Superior temporal gyrus (tissue), 1 donor: ENCODE measurements around the gene FANCC.

ENCODE experiments used
- DNase-seq: peaks from one replicate; pipeline ENCODE4 v3.0.0-alpha.2; 2016; ENCODE audit errors: extremely low spot score

FANCC gene

DNA sequence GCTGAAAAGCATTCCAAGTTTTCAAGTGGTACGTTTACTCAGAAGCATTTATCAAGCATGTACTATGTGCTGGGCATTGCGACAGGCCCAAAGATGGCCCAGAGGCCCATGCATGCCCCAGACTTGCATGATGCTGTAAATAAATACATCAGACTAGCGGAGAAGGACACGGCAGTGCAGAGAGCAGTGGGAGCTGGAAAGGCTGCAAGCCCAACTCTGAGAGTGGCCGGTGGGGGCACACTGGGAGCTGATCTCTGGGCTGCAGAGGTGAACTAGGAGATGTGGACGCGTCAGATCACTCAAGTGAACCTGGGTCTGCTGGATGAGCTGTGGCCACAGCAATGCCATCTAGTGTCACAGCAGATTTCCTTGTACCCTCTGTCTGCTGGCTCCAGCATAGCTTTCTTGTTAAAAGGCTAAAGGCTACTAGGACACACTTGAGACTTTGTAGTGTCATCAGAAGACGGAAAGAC lies 246.9 kb downstream of the FANCC start:
- no peak for DNase-seq

DNA sequence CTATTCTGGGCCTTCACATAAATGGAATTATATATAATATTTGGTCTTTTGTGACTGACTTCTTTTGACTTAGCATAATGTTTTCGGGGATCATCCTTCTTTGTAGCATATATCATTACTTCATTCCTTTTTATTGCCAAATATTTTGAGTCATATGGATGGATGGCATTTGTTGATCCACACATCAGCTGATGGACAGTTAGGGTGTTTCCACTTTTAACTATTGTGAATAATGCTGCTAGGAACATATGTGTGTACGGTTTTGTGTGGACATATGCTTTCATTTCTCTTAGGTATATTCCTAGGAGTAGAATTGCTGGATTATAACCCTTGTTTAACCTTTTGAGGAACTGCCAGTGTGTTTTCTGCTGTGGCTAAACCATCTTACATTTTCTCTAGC lies 249.6 kb downstream of the FANCC start:
- DNase-seq: no peak

DNA sequence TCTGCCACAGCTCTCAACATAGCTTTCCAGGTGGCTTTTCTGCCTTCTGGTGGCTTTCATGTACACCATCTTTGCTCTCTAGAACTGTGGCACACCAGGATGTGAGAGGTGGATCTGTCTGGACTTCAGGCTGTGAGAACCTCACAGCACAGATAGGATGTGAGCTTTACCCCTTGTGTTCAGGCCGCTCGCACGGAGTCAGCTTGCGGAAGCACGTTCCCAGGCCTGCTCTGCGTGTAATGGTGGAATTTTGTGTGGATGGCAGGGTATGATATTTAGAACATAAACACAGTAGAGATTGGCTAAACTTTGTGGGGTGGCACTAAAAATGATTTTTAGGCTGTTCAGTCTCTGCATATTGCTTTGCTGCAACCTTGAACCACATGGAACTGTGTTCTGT lies 250.5 kb downstream of the FANCC start:
- DNase-seq: no peak

DNA sequence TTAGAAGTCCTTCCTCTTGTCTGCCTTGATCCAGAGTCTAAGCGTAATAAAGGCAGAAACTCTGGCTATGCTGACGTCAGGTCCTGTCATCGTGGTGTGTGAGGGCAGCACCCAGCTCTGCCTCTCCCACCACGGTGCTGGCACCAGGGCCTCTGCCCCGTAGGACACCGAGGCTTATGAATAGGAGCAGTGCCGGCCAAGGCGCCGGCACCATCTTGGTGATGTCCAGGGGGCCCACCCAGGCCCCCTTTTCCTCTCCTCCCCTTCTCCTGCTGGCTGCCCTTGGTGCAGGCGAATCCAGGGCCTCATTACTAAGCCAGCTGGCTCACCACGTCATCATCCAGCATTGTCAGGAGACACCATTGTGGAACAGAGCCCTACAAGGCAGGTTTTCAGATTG lies 252.3 kb downstream of the FANCC start:
- DNase-seq: no peak

DNA sequence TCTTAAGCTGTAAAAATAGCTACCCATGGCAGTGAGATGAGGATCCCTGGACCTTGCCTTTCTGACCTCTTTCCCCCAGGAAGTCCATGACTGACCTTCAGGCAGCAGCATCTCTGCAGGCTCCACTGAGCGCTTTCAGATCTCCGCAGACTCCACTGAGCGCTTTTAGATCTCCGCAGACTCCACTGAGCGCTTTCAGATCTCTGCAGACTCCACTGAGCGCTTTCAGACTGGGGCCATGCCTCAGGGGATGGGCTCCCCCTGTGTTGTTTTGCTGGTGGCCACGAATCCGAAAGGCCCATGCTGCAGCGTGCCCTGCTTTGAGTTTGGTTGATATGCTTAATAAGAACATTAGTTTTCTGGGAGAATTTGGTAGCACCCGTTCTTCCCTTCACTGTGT lies 254.2 kb downstream of the FANCC start:
- no peak for DNase-seq

DNA sequence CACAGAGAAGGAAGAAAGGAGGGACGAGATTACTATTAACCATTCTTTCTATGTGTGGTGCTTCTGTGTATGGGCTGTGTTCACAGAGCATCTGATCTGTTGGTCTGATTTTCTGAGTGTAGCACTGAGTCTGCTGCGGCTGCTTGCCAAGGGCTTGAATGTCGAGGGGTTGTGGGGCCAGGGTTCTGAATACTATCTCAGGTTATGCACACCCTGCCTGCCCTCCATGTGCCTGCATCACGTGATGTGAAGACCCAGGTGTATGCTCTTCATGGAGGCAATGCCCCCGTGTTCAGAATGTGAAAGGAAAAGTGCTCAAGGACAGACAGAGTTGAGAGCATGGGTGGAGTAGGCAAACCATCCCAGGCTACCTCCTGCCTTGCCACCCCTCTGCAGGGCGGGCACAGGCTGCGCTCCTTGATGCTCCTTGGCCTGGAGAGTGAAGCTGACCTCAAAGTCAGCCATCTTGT lies 254.9 kb downstream of the FANCC start:
- no peak for DNase-seq

DNA sequence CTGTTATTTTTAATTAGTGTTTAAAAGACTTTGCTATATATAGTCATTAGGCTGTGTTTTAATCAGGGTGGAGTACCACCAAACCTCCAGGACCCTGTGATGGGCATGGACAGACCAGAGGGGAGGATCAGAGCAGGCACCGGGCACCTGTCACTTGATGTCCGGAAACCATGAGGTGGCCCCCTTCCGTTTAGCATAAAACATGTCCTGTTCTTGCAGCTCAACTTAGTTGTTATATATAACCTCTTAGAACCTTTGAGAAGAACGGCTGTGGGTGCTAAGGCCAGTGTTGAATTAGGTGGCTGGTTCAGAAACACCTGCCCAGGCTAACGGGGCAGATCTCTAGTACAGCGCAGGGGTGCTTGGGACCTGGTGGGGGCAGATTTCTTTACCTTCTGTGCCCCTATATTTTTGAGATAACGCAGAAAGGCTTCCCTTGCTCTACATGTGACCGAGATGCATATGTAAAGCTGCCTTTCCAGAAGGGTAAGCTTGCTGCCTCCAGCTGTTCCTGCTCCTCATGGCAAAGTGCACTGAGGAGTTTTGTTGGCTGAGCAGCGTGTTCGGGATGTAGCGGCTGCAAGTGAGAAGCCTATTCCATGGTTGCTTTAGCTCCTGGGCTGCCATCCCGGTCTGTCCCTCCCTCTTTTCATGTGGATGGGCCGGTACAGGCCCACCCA lies 255.5 kb downstream of the FANCC start:
- DNase-seq: no peak

DNA sequence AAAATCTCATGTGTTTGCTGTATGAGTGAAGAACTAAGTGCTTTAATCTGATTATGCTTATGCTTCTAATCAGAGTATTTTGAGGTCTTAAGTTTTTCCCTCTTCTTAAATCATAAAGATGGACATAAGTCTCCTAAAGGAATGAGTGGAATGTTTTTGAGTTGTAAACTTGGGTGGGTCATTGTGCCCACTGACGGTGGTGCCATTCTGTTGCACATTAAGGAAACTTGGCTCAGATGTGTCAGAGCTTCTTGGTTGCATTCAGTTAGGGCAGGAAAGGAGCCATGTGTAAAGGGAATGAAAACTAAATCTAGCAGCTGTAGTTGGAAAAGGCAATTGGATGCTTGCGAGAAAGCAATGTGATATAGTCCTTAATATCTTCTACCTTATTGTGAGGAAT lies 256.6 kb downstream of the FANCC start:
- no peak for DNase-seq

DNA sequence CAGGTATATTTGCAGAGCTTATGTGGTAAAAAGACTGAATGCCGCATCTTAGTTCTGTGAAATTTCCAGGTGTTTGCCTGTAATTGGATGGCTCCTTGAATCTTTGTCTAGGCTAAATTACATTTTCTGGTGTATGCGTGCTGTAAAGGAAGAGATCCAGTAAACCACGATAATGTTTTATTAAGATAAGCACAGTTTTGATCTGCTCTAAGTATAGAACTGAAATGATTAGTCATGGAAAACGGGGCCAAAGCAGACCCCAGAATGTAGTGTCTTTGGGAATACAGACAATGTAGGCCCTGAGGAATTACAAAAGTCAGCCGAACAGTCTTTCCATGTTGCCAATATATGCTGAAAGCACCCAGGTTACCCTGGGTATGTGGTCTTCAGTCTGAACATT lies 257.3 kb downstream of the FANCC start:
- no peak for DNase-seq

DNA sequence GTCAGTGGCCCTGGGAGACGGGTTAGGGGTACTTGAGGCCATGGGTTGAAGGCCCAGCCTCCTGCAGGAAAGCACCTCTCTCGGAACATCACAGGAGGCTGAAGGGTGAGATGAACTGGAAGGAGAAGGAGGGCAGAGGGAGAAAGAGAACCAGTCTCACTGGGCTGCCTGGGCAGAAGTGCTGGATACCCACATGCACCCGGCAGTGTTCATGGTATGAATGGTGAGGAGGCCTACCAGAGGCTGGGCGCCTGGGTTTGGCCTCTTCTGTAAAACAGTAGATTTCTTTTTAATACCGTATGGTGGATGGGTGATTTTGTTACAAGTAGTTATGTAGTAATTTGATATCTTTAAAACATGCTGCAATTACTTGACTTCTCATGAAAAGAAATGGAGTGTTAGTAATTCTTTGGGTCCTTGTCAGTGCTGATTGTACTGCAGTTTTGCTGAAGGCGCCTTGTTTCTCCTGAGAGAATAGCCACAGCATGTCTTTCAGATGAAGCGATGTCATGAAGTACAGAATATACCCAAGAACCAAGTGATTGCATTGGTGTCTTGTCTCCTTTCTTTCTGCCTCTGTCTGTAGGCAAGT lies 258.6 kb downstream of the FANCC start:
- no peak for DNase-seq

DNA sequence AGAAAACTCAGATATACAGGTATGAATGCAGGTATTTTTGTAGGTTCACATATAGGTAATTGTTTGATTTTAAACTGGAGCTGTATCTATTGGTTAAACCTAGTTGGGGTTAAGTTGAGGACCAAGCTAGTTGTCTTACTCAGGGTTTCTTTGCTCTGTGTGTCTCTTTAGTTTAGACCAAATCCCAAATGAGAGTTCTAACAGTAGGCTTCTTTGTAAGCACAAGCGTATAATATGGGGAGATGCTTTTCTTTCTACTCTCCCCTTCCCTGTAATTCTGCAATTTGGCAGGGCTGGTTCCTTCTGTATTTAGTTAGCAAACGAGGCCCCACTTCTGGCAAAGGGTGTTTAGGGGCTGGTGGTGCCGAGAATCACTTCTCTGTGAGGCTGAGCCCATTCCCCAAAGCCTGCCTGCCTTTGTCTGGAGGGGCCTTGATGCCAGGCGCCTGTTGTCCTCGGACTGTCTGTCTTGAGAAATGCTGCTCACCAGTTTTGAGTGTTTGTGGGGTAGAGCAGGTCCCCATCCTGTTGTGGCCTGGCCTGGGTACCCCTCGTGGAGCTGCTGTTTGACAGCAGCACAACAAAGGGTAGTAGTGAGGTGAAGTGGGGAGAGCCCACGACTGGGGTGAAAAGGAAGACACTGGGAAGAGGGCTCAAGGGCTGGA lies 259.3 kb downstream of the FANCC start:
- peak; percentile 78 for DNase-seq

DNA sequence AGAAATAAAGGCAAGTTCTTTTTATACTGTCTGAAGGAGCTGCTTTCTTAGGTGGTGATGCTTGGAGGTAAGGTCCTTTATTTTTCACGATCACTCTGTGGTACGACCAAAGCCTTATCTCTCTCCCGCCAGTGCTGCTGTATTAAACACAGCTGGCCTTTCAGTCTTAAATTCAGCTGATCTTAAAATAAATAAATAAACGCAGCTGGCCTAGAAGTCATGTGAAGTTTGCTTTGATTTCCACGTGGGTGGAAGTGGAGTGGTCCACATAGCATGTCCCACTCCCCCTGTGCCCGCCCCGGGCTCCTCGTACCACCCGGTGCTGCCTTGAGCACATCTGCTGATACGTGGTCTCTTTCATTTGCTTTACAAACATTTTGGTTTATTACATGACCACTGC lies 260.4 kb downstream of the FANCC start:
- no peak for DNase-seq

DNA sequence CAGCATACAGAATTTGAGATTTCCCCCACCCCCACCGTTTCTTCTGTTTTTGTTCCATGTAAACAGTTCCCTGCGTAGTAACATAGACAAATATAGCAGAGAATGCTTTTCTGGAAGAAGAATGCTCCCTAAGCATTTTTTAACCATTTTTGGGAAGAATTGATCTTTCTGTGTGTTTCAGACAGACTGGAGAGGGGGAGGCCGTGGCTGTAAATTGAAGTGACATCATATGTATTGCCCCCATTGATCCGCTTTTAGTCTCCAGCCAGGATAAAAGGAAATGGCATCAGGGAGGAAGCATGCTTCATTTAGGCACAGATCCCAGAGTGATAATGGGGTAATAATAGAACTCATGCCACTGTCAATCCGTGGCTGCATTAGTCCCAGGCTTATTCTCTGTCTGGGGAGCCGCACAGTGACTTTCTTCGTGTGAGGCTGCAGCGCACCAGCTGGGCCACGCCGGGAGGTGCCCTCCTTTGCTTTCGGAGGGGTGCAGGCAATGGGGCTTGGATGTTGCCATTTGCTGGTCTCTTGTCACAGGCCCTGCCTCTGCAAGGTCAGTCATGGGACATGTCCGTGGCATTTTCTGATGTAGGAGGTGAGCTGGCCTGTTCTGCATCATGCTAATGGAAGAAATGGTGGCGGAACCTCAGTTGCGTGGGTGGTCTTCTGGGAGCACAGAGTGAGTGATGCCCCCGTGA lies 261.5 kb downstream of the FANCC start:
- DNase-seq: peak; percentile 77

DNA sequence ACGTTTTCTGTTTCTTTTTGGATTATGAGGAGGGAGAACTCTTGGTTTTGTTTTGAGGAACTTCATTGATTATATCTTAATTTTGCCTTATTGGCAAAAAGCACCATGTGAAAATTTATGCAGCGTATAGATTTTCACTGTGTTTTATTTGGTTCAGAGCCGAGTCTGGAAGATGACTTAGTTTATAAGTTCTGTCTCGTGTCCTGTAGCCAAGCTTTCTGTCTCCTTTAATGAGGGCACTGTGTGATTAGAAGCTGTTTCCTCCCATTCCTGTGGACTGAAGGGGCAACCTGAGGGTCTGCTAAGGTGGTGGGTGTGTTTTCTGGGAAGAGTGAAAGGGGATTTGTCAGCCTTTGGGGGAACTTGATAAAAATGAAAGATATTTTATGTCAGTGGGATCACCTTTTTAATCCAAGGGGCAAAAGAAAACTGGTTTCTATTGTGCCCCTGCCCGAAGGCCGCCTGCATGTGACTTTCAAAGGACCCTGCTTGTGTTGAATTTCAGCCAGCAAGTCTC lies 262.1 kb downstream of the FANCC start:
- DNase-seq: no peak

DNA sequence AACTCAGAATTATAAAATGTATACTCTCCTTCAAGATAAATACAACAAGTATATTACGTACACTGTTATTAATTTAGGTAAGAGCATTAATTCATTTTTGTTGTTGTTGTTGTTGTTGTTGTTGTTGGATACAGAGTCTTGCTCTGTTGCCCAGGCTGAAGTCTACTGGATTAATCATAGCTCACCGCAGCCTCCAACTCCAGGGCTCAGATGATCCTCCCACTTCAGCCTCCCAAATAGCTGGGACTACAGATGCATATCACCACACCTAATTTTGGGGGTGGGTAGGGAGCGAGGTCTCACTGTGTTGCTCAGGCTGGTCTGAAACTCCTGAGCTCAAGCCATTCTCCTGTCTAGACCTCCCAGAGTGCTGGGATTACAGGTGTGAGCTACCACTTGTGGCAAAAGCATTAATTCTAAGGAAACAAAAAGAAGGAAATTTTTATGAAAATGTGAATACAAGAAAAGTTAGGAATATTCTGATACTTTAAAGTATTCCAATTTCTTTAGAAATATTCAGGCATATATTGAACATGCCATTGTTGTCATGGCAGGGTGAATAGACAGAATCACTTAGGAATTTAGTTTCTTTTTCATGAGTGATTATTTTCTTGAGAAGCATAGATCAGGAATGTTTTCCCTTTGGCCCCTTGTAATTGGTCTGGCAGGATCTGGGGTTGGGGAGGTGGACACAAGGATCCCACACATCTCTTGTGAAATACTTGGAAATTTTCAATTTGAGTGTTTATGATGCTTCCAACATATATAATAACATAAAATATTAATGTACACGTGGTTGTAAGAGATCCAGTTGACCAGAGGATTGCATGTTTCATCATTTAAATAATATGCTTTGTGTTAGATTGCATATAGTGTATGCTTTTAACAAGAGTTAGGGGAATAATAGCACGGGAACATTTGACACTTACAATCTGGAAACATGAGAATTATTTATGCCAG lies 263.6 kb downstream of the FANCC start:
- DNase-seq: no peak

DNA sequence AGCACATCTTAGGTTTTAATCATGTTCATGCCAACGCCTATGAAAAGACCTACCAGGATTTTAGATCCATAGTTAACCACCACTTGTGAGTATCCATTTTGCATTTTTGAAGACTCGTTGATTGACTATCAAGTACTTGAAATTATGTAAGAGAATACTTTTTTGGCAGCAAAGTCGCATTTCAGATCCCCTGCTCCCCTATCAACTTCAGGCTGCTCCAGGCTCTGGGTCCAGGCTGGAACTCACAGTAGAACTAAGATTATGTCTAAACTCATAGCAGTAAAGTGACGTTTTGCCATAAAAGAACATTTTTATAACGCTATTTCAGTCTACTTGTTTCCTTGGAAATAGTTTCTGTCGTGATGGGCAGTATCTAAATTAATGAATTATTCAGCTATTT lies 267.7 kb downstream of the FANCC start:
- no peak for DNase-seq
